Cardiac ventricle fibroblast (primary cell): Measurements from ENCODE around the gene ST6GAL1. TPM values are rescaled to one million over a fixed set of nuclear protein-coding genes. Genes with fewer than 3 reads are reported as not detected.

Source experiments
- total RNA-seq: library from RNA; depleted of rRNA; stranded (reverse); fragments of >200 nt; gene quantifications from 2 replicates; pipeline ENCODE4 v1.2.3, GENCODE V29; 2015

Gene ST6GAL1
- total RNA-seq: 2.1 and 6.5 TPM in 2 replicates

GRCh38 chr3:186930143-186930640 lies at the start of gene ST6GAL1:
Gene ST6GAL1 (plus strand): TSS chr3:186930526. CDS start chr3:187042704, 112,178 bp downstream.

Other genes with a start within 250 kb of the ST6GAL1 start
- not detected in 2 replicates for gene KNG1, start 213.2 kb upstream of the ST6GAL1 start, total RNA-seq
- gene EIF4A2, start 146.9 kb upstream of the ST6GAL1 start, total RNA-seq: 251 and 455 TPM in 2 replicates
- 7.4 and 12.8 TPM in 2 replicates for gene RFC4, start 124.0 kb upstream of the ST6GAL1 start, total RNA-seq
- gene ADIPOQ, start 87.8 kb upstream of the ST6GAL1 start, total RNA-seq: 0.88 and 1.5 TPM in 2 replicates
- 9.3 and 13.2 TPM in 2 replicates for gene RPL39L, start 209.0 kb downstream of the ST6GAL1 start, total RNA-seq